H9 (cell line): ENCODE measurements around the gene RUVBL1. TPM values are rescaled to one million over a fixed set of nuclear protein-coding genes. Genes with fewer than 3 reads are reported as not detected.

ENCODE experiments used
- DNase-seq: peaks from one replicate; pipeline ENCODE4 v3.0.0-alpha.2; 2017
- H2AFZ ChIP-seq: one replicate; pipeline ENCODE4 v1.6.1; 2013; ENCODE audit warnings: mild to moderate bottlenecking, low read length, control low read depth, moderate library complexity
- H2AK5ac ChIP-seq: 2 replicates; pipeline ENCODE4 v1.6.1; 2013; ENCODE audit warnings: low read length, control low read depth, mixed read lengths; ENCODE audit not compliant: insufficient read length
- H2BK120ac ChIP-seq: one replicate; pipeline ENCODE4 v1.6.1; 2013; ENCODE audit warnings: low read depth, mild to moderate bottlenecking, low read length, control low read depth, inconsistent platforms; ENCODE audit not compliant: poor library complexity, severe bottlenecking
- H2BK12ac ChIP-seq: 2 replicates; pipeline ENCODE4 v1.6.1; 2013; ENCODE audit warnings: low read length, control low read depth, mixed read lengths, low read depth; ENCODE audit not compliant: insufficient read length
- H2BK15ac ChIP-seq: 2 replicates; pipeline ENCODE4 v1.6.1; 2013; ENCODE audit warnings: low read depth, low read length, control low read depth
- H2BK20ac ChIP-seq: one replicate; pipeline ENCODE4 v1.6.1; 2013; ENCODE audit warnings: low read depth, mild to moderate bottlenecking, low read length, control low read depth, inconsistent platforms; ENCODE audit not compliant: poor library complexity, severe bottlenecking
- H2BK5ac ChIP-seq: 2 replicates; pipeline ENCODE4 v1.6.1; 2013; ENCODE audit warnings: low read length, control low read depth, mixed read lengths; ENCODE audit not compliant: insufficient read length
- H3K14ac ChIP-seq: 2 replicates; pipeline ENCODE4 v1.6.1; 2013; ENCODE audit warnings: low read length, control low read depth; ENCODE audit not compliant: insufficient read depth
- H3K18ac ChIP-seq: 2 replicates; pipeline ENCODE4 v1.6.1; 2013; ENCODE audit warnings: low read depth, mild to moderate bottlenecking, mixed read lengths, low read length, control low read depth; ENCODE audit not compliant: insufficient read length
- H3K23ac ChIP-seq: 2 replicates; pipeline ENCODE4 v1.6.1; 2013; ENCODE audit warnings: low read length, control low read depth, mixed read lengths, low read depth; ENCODE audit not compliant: insufficient read length
- H3K23me2 ChIP-seq: 2 replicates; pipeline ENCODE4 v1.6.1; 2013; ENCODE audit warnings: low read depth, mild to moderate bottlenecking, mixed read lengths, low read length, control low read depth; ENCODE audit not compliant: insufficient read length, poor library complexity, severe bottlenecking
- H3K27ac ChIP-seq: 2 replicates; pipeline ENCODE4 v1.5.1; 2013; ENCODE audit warnings: low read length, control low read depth, mixed read lengths, low read depth; ENCODE audit not compliant: insufficient read length
- H3K27me3 ChIP-seq: 2 replicates; pipeline ENCODE4 v1.6.1; 2013; ENCODE audit warnings: low read length, control low read depth, inconsistent platforms; ENCODE audit not compliant: insufficient read depth
- H3K4ac ChIP-seq: 2 replicates; pipeline ENCODE4 v1.6.1; 2013; ENCODE audit warnings: low read depth, mild to moderate bottlenecking, control low read depth, inconsistent platforms, low read length, moderate library complexity
- H3K4me1 ChIP-seq: 2 replicates; pipeline ENCODE4 v1.6.1; 2013; ENCODE audit warnings: low read length, control low read depth, inconsistent platforms; ENCODE audit not compliant: insufficient read depth
- H3K4me2 ChIP-seq: 2 replicates; pipeline ENCODE4 v1.6.1; 2013; ENCODE audit warnings: low read length, control low read depth, mixed read lengths; ENCODE audit not compliant: insufficient read length, insufficient read depth
- H3K56ac ChIP-seq: 2 replicates; pipeline ENCODE4 v1.6.1; 2013; ENCODE audit warnings: low read depth, mild to moderate bottlenecking, mixed read lengths, low read length, control low read depth; ENCODE audit not compliant: insufficient read length
- H3K79me1 ChIP-seq: 2 replicates; pipeline ENCODE4 v1.6.1; 2013; ENCODE audit warnings: low read depth, mild to moderate bottlenecking, moderate library complexity, low read length, control low read depth, inconsistent platforms; ENCODE audit not compliant: insufficient read depth, poor library complexity, severe bottlenecking
- H3K79me2 ChIP-seq: 2 replicates; pipeline ENCODE4 v1.6.1; 2013; ENCODE audit warnings: low read length, control low read depth, inconsistent platforms; ENCODE audit not compliant: insufficient read depth
- H3K9ac ChIP-seq: 2 replicates; pipeline ENCODE4 v1.6.1; 2013; ENCODE audit warnings: low read length, control low read depth, mixed read lengths; ENCODE audit not compliant: insufficient read length; ENCODE audit errors: extremely low read depth
- H3K9me3 ChIP-seq: one replicate; pipeline ENCODE4 v1.6.1; 2013; ENCODE audit warnings: low read depth, low read length, inconsistent platforms; ENCODE audit not compliant: control insufficient read depth
- H3T11ph ChIP-seq: one replicate; pipeline ENCODE4 v1.6.1; 2013; ENCODE audit warnings: mild to moderate bottlenecking, low read length, control low read depth, inconsistent platforms
- H4K20me1 ChIP-seq: one replicate; pipeline ENCODE4 v1.6.1; 2013; ENCODE audit not compliant: control insufficient read depth, insufficient read length, insufficient read depth
- H4K5ac ChIP-seq: 2 replicates; pipeline ENCODE4 v1.6.1; 2013; ENCODE audit warnings: low read depth, mild to moderate bottlenecking, mixed read lengths, low read length, control low read depth; ENCODE audit not compliant: insufficient read length
- H4K8ac ChIP-seq: replicated peaks from 2 replicates; pipeline ENCODE4 v1.6.1; 2013; ENCODE audit warnings: low read length, control low read depth, mixed read lengths, low read depth; ENCODE audit not compliant: insufficient read length
- H4K91ac ChIP-seq: 2 replicates; pipeline ENCODE4 v1.6.1; 2013; ENCODE audit warnings: low read depth, mild to moderate bottlenecking, moderate library complexity, mixed read lengths, low read length, control low read depth; ENCODE audit not compliant: insufficient read length
- H3K27ac Mint-ChIP-seq, 3 experiments: 2 replicates in 2 of 3; 3 replicates in 1 of 3; pipeline ENCODE4 v1.8.0; 2020 to 2021; ENCODE audit warnings: mixed read lengths in 3 of 3, mild to moderate bottlenecking in 1 of 3, moderate library complexity in 1 of 3
- H3K27me3 Mint-ChIP-seq: 2 replicates; pipeline ENCODE4 v1.8.0; 2021; ENCODE audit warnings: low read depth, mild to moderate bottlenecking, moderate library complexity, mixed read lengths
- H3K36me3 Mint-ChIP-seq, 3 experiments: 2 replicates in 2 of 3; 3 replicates in 1 of 3; pipeline ENCODE4 v1.8.0; 2020 to 2021; ENCODE audit warnings: low read depth in 3 of 3, mixed read lengths in 3 of 3; ENCODE audit not compliant: insufficient read depth in 1 of 3
- H3K4me1 Mint-ChIP-seq, 2 experiments: 2 replicates each; pipeline ENCODE4 v1.8.0; 2020; ENCODE audit warnings: mixed read lengths in 2 of 2
- H3K4me3 Mint-ChIP-seq, 2 experiments: 2 replicates in 1 of 2; 3 replicates in 1 of 2; pipeline ENCODE4 v1.8.0; 2020 to 2021; ENCODE audit warnings: mild to moderate bottlenecking in 2 of 2, mixed read lengths in 2 of 2, moderate library complexity in 1 of 2
- H3K9me3 Mint-ChIP-seq, 2 experiments: 2 replicates in 1 of 2; 3 replicates in 1 of 2; pipeline ENCODE4 v1.8.0; 2020; ENCODE audit warnings: mild to moderate bottlenecking in 2 of 2, mixed read lengths in 2 of 2, moderate library complexity in 1 of 2
- CTCF ChIP-seq: fragments of 200-600 bp; sonication (generic); conservative IDR thresholded peaks from 3 replicates; pipeline ENCODE4 v1.8.0; 2021; ENCODE audit warnings: antibody characterized with exemption, mild to moderate bottlenecking
- WGBS: extraction: QIAGEN DNeasy Blood & Tissue Kit; methylation state at CpG from one replicate; pipeline ENCODE4 v1.1.7; 2013; ENCODE audit warnings: missing lambda C conversion rate, low lambda C conversion rate, mixed read lengths; ENCODE audit not compliant: insufficient read length; ENCODE audit errors: extremely low coverage; 5-methylcytosine and 5-hydroxymethylcytosine counted together
- total RNA-seq: library from RNA; stranded (reverse); gene quantifications from 2 replicates; pipeline ENCODE4 v1.2.1, GENCODE V29; 2021

Gene RUVBL1
- total RNA-seq, 1 experiment from 2014 or later = 99.6 TPM

- Histone ChIP-seq H3K4me2 (no peak overlapping the region), H3K9ac (no peak overlapping the region)
Observed at GRCh38 chr3:128077202-128077624, 46.4 kb downstream of the RUVBL1 start.

More at GRCh38 chr3:128077202-128077624, 46.4 kb downstream of the RUVBL1 start:
- Histone ChIP-seq H3K4ac (no peak overlapping the region), H3T11ph (no peak overlapping the region), H2BK5ac (no peak overlapping the region), H4K8ac (no peak overlapping the region), H2AK5ac (no peak overlapping the region), H3K14ac (no peak overlapping the region), H4K20me1 (no peaks in the 10 kb centered on the region), H3K27ac (no peak overlapping the region), H3K4me1 (peaks cover 6% of the 10 kb centered on the region; the same call in 1 of the 2 replicates), H2BK12ac (no peak overlapping the region), H3K23me2 (peaks cover 12% of the 10 kb centered on the region), H4K5ac (no peak overlapping the region), H3K79me2 (no peaks in the 10 kb centered on the region), H2BK15ac (no peak overlapping the region), H2BK120ac (no peak overlapping the region), H3K18ac (no peak overlapping the region), H3K23ac (no peak overlapping the region), H3K27me3 (no peaks in the 10 kb centered on the region), H3K56ac (no peak overlapping the region), H4K91ac (no peak overlapping the region), H3K9me3 (no peaks in the 10 kb centered on the region), H2BK20ac (no peak overlapping the region), H3K79me1 (no peaks in the 10 kb centered on the region), H2AFZ (no peak overlapping the region)
- Mint-ChIP-seq H3K27me3 (peaks cover 13% of the 10 kb centered on the region), H3K4me1 (peaks cover 11 to 15% of the 10 kb centered on the region in 2 experiments), H3K4me3 (peak overlapping the region; percentile 42 to 55; a peak in 3 of 5 replicates), H3K27ac (no peak overlapping the region), H3K36me3 (peaks cover 13 to 42% (median 37%) of the 10 kb centered on the region in 3 experiments; a peak in 6 of 7 replicates), H3K9me3 (no peaks in the 10 kb centered on the region)
- no peak for DNase-seq
- no peak for TF ChIP-seq CTCF
- WGBS = no CpG with 5 or more reads among the region's 11 CpGs
